CD4-positive, alpha-beta T cell treated with Interleukin-1 beta for 1 hour (primary cell): ENCODE measurements around the gene CUEDC2.
A peak's percentile ranks its signal among the peaks of the same experiment; 100 is the strongest.

Experiments used
- DNase-seq, 2 donors: peaks; one replicate each; pipeline ENCODE4 v3.0.0-alpha.2; 2020 to 2022

The CUEDC2 gene

GRCh38 chr10:102432162-102432950 lies at the start of gene CUEDC2:
Gene CUEDC2 (minus strand): TSS chr10:102432574. CDS start chr10:102425188, 7,386 bp downstream.
- peak; percentile 93 to 97 for DNase-seq

GRCh38 chr10:102480396-102480795 lies 48.0 kb upstream of the CUEDC2 start:
- no peak for DNase-seq

GRCh38 chr10:102479651-102480050 lies 47.3 kb upstream of the CUEDC2 start:
- no peak for DNase-seq

- no peak for DNase-seq
These were observed 44.2 kb upstream of the CUEDC2 start for GRCh38 chr10:102476466-102477141.

GRCh38 chr10:102475451-102476040 lies 43.2 kb upstream of the CUEDC2 start:
- DNase-seq: no peak

GRCh38 chr10:102473445-102474331 lies 41.3 kb upstream of the CUEDC2 start:
- DNase-seq: no peak

- DNase-seq: no peak
These were observed 38.5 kb upstream of the CUEDC2 start for GRCh38 chr10:102470579-102471546.

GRCh38 chr10:102468683-102469082 lies 36.3 kb upstream of the CUEDC2 start:
- no peak for DNase-seq

GRCh38 chr10:102467971-102468438 lies 35.6 kb upstream of the CUEDC2 start:
- peak in 1 of 2 donors; percentile 26 for DNase-seq

GRCh38 chr10:102467318-102467717 lies 34.9 kb upstream of the CUEDC2 start:
- no peak for DNase-seq

- DNase-seq: no peak
These were observed 33.1 kb upstream of the CUEDC2 start for GRCh38 chr10:102465466-102465865.

- no peak for DNase-seq
These were observed 31.6 kb upstream of the CUEDC2 start for GRCh38 chr10:102463983-102464382.

GRCh38 chr10:102462512-102463054 lies 30.2 kb upstream of the CUEDC2 start:
- no peak for DNase-seq

GRCh38 chr10:102461187-102462054 lies 29.0 kb upstream of the CUEDC2 start:
- peak; percentile 93 to 94 for DNase-seq

GRCh38 chr10:102460836-102461186 lies 28.4 kb upstream of the CUEDC2 start:
- DNase-seq: peak in 1 of 2 donors; percentile 23

- no peak for DNase-seq
These were observed 26.3 kb upstream of the CUEDC2 start for GRCh38 chr10:102458656-102459055.

- DNase-seq: no peak
These were observed 25.3 kb upstream of the CUEDC2 start for GRCh38 chr10:102457591-102458150.

- DNase-seq: peak in 1 of 2 donors; percentile 32
These were observed 23.6 kb upstream of the CUEDC2 start for GRCh38 chr10:102455893-102456471.
